ENCODE results near the gene LIF.
"Not testable (repeated sequence)": the region's sequence is repeated elsewhere in the genome, so short reads cannot be mapped to it uniquely, and the experiment has no call there.

LIF gene

GRCh38 chr22:30226192-30226832, 20.2 kb downstream of the LIF start:
- no peak for DNase-seq (ENCODE audit: low read depth, low spot score)

- no peak for DNase-seq (ENCODE audit: low read depth, low spot score)
Measured at GRCh38 chr22:30225220-30225927, 21.2 kb downstream of the LIF start.

GRCh38 chr22:30224161-30224857, 22.2 kb downstream of the LIF start:
- no peak for DNase-seq (ENCODE audit: low read depth, low spot score)

- DNase-seq (ENCODE audit: low read depth, low spot score), result no peak
Measured at GRCh38 chr22:30223303-30223702, 23.3 kb downstream of the LIF start.

GRCh38 chr22:30222321-30222720, 24.2 kb downstream of the LIF start:
- DNase-seq (ENCODE audit: low read depth, low spot score), result no peak

GRCh38 chr22:30221121-30221992, 25.2 kb downstream of the LIF start:
- no peak for DNase-seq (ENCODE audit: low read depth, low spot score)

GRCh38 chr22:30220338-30221012, 26.1 kb downstream of the LIF start:
- DNase-seq (ENCODE audit: low read depth, low spot score), result no peak

- no peak for DNase-seq (ENCODE audit: low read depth, low spot score)
Measured at GRCh38 chr22:30219668-30220278, 26.8 kb downstream of the LIF start.

- no peak for DNase-seq (ENCODE audit: low read depth, low spot score)
Measured at GRCh38 chr22:30219049-30219654, 27.4 kb downstream of the LIF start.

- DNase-seq (ENCODE audit: low read depth, low spot score), result no peak
Measured at GRCh38 chr22:30217698-30218560, 28.6 kb downstream of the LIF start.

GRCh38 chr22:30216710-30217109, 29.8 kb downstream of the LIF start:
- no peak for DNase-seq (ENCODE audit: low read depth, low spot score)

- not testable (repeated sequence) for DNase-seq (ENCODE audit: low read depth, low spot score)
Measured at GRCh38 chr22:30216272-30216671, 30.3 kb downstream of the LIF start.

- no peak for DNase-seq (ENCODE audit: low read depth, low spot score)
Measured at GRCh38 chr22:30214703-30215407, 31.7 kb downstream of the LIF start.

GRCh38 chr22:30212996-30213441, 33.5 kb downstream of the LIF start:
- no peak for DNase-seq (ENCODE audit: low read depth, low spot score)

- no peak for DNase-seq (ENCODE audit: low read depth, low spot score)
Measured at GRCh38 chr22:30212363-30212995, 34.1 kb downstream of the LIF start.

GRCh38 chr22:30211124-30211820, 35.3 kb downstream of the LIF start:
- DNase-seq (ENCODE audit: low read depth, low spot score), result no peak

GRCh38 chr22:30210235-30210909, 36.2 kb downstream of the LIF start:
- DNase-seq (ENCODE audit: low read depth, low spot score), result no peak

Measured in smooth muscle cell of the brain vasculature (primary cell).